Measurements from ENCODE around the gene EML3.
"Not testable (repeated sequence)": the region's sequence is repeated elsewhere in the genome, so short reads cannot be mapped to it uniquely, and the experiment has no call there.

The EML3 gene

GRCh38 chr11:62567018-62567633, 45.4 kb downstream of the EML3 start:
- no peak for DNase-seq

GRCh38 chr11:62566247-62566646, 46.3 kb downstream of the EML3 start:
- no peak for DNase-seq

- DNase-seq, result no peak
Measured at GRCh38 chr11:62565100-62565802, 47.3 kb downstream of the EML3 start.

- DNase-seq, result not testable (repeated sequence)
Measured at GRCh38 chr11:62561677-62562230, 50.8 kb downstream of the EML3 start.

- peak; percentile 51 for DNase-seq
Measured at GRCh38 chr11:62560566-62561103, 51.9 kb downstream of the EML3 start.

GRCh38 chr11:62559626-62560025, 52.9 kb downstream of the EML3 start:
- not testable (repeated sequence) for DNase-seq

- DNase-seq, result no peak
Measured at GRCh38 chr11:62559204-62559603, 53.4 kb downstream of the EML3 start.

GRCh38 chr11:62558669-62559068, 53.9 kb downstream of the EML3 start:
- no peak for DNase-seq

- DNase-seq, result peak; percentile 86
Measured at GRCh38 chr11:62556875-62557631, 55.5 kb downstream of the EML3 start.

- DNase-seq, result peak; percentile 90
Measured at GRCh38 chr11:62556108-62556874, 56.3 kb downstream of the EML3 start.

- DNase-seq, result peak; percentile 83
Measured at GRCh38 chr11:62555464-62556107, 57.0 kb downstream of the EML3 start.

GRCh38 chr11:62554387-62555167, 58.0 kb downstream of the EML3 start:
- no peak for DNase-seq

GRCh38 chr11:62553839-62554361, 58.7 kb downstream of the EML3 start:
- DNase-seq, result no peak

GRCh38 chr11:62553080-62553838, 59.3 kb downstream of the EML3 start:
- DNase-seq, result no peak

GRCh38 chr11:62552485-62553079, 60.0 kb downstream of the EML3 start:
- no peak for DNase-seq

Data from KG1 (cell line).